Ramos (cell line): ENCODE data around the gene GTF2IRD1.
"Not testable (repeated sequence)": the region's sequence is repeated elsewhere in the genome, so short reads cannot be mapped to it uniquely, and the experiment has no call there.

Experiments used
- in situ Hi-C: fragments of 300-500 bp; cut with MboI; formaldehyde crosslinking; loops from one replicate; pipeline ENCODE4 v1.14.3; 2022; ENCODE audit warnings: low sequenced_read_pairs; ENCODE audit not compliant: unreplicated experiment

The GTF2IRD1 gene

DNA sequence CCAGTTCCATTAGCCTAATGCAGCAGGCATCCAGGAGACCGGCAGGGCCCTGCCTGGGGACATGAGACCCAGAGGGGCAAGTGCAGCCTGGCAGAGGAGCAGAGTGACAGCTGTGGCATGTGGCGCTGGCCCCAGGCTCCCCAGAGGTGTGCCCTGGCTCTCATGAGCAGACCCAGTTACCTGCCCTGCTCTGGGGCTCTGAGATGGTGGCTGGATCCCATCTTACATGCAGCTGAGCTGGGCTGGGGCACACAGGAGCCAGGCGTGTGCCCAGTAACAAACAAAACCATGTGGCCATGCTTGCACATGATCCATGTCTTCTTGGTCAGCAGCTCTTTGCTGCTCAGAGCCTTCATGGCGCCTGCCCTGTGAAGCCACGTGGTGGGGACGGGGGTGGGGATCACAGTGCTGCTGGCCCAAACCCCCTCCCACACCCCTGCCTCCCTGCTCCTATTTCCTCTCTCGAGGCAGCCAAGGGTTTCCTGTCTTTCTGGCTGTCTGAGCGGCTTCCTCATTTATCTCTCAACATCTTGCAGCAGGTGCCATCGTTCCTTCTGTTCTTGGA lies 163.6 kb downstream of the GTF2IRD1 start:
- in situ Hi-C loops: no loop called here

DNA sequence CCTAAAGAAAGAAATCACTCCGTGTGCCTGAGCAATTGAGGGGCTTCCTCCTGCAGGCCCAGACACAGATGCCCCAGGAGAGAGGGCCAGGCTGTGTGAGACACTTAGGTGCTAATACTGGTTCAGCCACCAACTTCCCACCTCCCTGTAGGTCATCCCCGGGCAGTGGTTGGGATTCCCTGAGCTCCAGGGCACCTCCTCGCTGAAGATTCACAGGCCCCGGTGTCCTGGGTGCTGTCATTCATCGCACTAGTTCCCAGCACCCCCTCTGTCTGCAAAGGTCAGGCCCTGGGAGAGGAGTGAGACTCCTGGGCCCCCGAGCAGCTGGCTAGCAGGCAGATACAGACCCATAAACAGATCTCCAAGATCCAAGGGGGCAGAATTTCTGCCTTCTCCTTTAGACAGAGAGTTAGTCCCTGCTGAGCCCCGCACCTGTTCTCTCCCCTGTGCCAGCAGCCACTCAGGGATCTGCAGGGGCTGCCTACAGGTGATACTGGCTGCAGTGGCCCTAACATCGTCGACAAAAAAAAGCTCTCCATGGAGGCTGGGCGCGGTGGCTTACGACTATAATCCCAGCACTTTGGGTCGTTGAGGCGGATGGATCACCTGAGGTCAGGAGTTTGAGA lies 165.6 kb downstream of the GTF2IRD1 start:
- in situ Hi-C loops: no loop called here

DNA sequence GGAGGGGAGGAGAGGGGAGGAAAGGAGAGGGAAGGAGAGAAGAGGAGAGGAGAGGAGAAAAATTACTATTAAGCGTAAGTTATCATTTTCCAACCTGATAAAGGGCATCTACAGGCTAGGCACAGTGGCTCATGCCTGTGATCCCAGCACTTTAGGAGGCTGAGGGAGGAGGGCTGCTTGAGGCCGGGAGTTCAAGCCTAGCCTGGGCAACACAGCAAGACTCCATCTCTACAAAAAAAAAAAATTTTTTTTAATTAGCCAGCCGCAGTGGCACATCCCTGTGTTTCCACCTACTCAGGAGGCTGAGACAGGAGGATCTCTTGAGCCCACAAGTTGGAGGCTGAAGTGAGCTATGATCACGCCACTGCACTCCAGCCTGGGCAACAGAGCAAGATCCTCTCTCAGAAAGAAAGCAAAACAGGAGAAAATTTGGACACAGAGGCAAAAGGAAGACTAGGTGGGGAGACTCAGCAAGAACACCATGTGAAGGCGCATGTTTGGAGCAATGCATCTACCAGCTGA lies 168.6 kb downstream of the GTF2IRD1 start:
- in situ Hi-C loops: no loop called here

- in situ Hi-C loops: no loop called here
Observed at GRCh38 chr7:74623135-74623534, 169.4 kb downstream of the GTF2IRD1 start.

DNA sequence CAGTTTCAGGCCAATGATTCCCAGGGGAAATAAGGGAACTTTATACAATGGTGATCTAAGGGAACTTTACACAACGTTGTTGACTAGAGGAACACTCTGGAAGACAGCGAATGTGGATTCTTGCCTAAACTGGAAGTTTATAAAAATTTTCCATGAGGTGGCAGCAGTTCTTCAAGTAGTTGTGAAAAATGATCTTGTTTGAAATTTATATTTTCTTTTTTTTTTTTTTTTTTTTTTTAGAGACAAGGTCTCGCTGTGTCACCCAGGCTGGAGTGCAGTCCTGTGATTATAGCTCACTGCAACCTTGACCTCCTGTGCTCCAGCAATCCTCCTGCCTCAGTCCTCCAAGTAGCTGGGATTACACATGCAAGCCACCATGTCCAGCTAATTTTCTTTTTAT lies 171.7 kb downstream of the GTF2IRD1 start:
- in situ Hi-C loops: no loop called here

- in situ Hi-C loops: no loop called here
Observed at GRCh38 chr7:74627661-74628411, 174.1 kb downstream of the GTF2IRD1 start.

GRCh38 chr7:74632505-74632904 lies 178.8 kb downstream of the GTF2IRD1 start:
- in situ Hi-C loops: no loop called here

- in situ Hi-C loops: no loop called here
Observed at GRCh38 chr7:74633451-74633921, 179.8 kb downstream of the GTF2IRD1 start.

DNA sequence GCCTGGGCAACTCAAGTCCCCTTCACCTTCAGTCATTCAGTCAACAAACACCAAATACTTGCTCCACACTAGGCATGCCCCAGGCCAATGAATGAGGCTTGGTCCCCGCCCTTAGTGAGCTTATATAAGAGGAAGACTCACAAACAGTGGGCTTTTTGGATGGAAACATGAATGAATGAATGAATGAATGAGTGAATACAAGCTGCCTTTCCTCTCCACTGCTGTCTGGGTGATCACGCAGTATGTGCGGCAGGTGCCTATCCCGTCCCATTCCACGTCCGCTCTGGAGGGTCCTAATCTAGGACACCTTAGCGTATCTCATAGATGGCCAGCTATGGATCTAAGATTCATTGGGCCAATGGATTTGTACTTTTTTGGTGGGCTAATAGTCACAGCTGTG lies 184.0 kb downstream of the GTF2IRD1 start:
- in situ Hi-C loops: no loop called here

- in situ Hi-C loops: not testable (repeated sequence)
Observed at GRCh38 chr7:74650055-74650454, 196.3 kb downstream of the GTF2IRD1 start.

DNA sequence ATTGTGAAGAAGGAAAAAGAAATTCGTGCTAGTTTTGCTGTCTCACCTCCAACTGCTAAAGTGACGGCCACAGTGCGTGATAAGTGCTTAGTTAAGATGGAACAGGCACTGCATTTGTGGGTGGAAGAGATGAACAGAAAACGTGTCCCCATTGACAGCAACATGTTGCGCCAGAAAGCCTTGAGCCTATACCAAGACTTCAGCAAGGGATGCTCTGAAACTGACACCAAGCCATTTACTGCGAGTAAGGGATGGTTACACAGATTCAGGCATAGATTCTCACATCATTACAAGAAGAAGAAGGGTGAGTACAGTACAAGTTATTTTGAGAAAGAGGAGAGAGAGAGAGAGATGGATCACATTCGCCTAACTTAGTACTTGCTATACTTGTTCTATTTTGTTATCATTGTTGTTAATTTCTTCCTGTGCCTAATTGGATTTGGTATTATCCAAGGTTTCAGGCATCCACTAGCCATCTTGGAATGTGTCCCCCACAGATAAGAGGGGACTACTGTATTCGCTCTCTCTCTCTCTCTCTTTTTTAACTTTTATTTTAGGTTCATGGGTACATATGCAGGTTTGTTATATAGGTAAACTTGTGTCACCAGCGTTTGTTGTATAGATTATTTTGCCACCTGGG lies 196.9 kb downstream of the GTF2IRD1 start:
- in situ Hi-C loops: not testable (repeated sequence)

- in situ Hi-C loops: not testable (repeated sequence)
Observed at GRCh38 chr7:74651133-74651504, 197.4 kb downstream of the GTF2IRD1 start.
